ENCODE results near the gene DCST2. TPM values are rescaled to one million over a fixed set of nuclear protein-coding genes. Genes with fewer than 3 reads are reported as not detected.

The DCST2 gene
- total and polyA plus RNA-seq, 7 experiments from 2014 or later: 0.22 to 3.3 (median 2.4) TPM; not detected in 2

DNA sequence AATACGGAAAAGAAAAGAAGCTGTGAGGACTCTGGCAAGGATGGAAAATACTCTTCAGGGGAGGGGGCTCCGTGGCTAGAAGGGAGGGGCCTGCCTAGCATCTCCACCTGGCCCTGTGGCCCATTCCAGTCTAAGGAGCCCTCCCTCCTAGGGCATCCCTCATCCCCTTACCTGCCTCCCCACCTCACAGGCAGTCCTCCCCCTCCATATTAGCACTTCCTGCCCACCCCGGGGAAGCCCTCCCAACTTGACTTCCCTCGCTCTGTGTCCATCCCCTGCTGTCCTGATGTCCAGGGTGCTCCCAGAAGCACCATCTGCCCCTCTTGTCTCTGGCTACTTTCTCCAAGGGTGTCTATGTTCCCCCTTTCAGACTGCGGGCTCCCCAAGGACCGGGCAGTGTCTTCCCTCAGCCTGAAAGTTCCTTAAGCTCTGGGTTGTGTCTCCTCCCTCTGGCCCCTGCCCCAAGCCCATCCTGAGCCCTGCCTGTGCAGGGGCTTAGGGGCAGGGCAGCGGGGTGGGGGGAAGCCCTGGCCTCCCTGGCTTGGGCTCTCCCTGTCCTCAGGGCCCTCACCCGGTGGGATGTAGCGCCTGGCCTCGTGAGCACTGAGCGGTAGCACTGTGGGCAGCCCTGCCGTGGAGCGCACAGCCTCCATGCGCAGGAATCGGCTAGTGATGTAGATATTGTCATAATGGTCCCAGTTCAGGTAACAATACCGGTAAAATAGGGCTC is 3.9 kb downstream of the DCST2 start:
- ATAC-seq (no peak), DNase-seq (no peak)
- Mint-ChIP-seq H3K36me3 (no peaks in the 10 kb centered on the region), H3K27ac (no peak overlapping the region), H3K9me3 (no peaks in the 10 kb centered on the region), H3K4me3 (no peak overlapping the region), H3K27me3 (peaks cover 0 to 6% (median 0%) of the 10 kb centered on the region in 5 donors), H3K4me1 (no peaks in the 10 kb centered on the region)
- intact Hi-C loops (cut with micrococcal nuclease): no loop called here
- Histone ChIP-seq H3K4me1 (ENCODE audit: control insufficient read depth in 2 of 2, insufficient read depth in 2 of 2, low read length in 2 of 2) (no peaks in the 10 kb centered on the region), H3K27ac (ENCODE audit: low read depth, low read length) (no peak overlapping the region), H3K4me3 (ENCODE audit: low read length) (no peak overlapping the region), H3K27me3 (ENCODE audit: control insufficient read depth in 2 of 2, insufficient read depth in 2 of 2, low read length in 2 of 2) (no peaks in the 10 kb centered on the region), H3K9me3 (ENCODE audit: control insufficient read depth in 2 of 3, low read length in 3 of 3) (no peaks in the 10 kb centered on the region), H3K36me3 (ENCODE audit: control insufficient read depth in 2 of 3, insufficient read depth in 3 of 3, low read length in 3 of 3) (no peaks in the 10 kb centered on the region)
- ChIA-PET POLR2A (no interaction called here), CTCF (no interaction called here)

DNA sequence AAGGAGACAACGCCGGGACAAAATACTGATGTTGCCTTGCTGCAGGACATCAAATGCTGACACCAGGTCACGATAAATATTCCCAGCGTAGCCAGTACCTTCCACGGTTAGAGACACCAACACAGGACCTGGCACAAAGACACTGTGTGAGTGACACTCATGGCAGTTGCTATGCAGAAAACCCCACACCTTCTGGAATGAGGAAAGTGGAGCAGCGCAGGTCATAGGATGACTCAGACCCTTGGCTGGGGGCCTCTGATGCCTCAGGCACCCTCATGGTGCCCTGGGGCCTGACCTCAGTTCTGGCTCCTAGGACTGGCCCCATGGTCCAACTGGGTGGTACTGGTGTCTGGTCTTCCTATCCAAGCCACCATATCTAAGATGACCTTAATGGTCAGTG is 7.0 kb downstream of the DCST2 start:
- peaks cover 0 to 3% (median 0%) of the 10 kb centered on the region in 11 donors for H3K9me3 Mint-ChIP-seq
- no peak overlapping the region for H3K4me3 Mint-ChIP-seq
- no peak for ATAC-seq
- no peak for DNase-seq
- CTCF ChIA-PET: interaction anchor here (1.1 kb wide), 1 partner anchor 14 kb away, joined by 3 read pairs; no protein-coding TSS in a partner anchor
- no peak overlapping the region for H3K27ac Mint-ChIP-seq
- H3K27me3 ChIP-seq (ENCODE audit: control insufficient read depth in 2 of 2, insufficient read depth in 2 of 2, low read length in 2 of 2): no peaks in the 10 kb centered on the region
- intact Hi-C loops (cut with micrococcal nuclease): no loop called here
- POLR2A ChIA-PET: no interaction called here
- no peaks in the 10 kb centered on the region for H3K36me3 ChIP-seq (ENCODE audit: control insufficient read depth in 2 of 3, insufficient read depth in 3 of 3, low read length in 3 of 3)
- no peaks in the 10 kb centered on the region for H3K9me3 ChIP-seq (ENCODE audit: control insufficient read depth in 2 of 3, low read length in 3 of 3)
- H3K4me1 Mint-ChIP-seq: peaks cover 6 to 15% (median 9%) of the 10 kb centered on the region in 7 donors
- H3K27me3 Mint-ChIP-seq: no peaks in the 10 kb centered on the region
- H3K27ac ChIP-seq (ENCODE audit: low read depth, low read length): no peak overlapping the region
- no peaks in the 10 kb centered on the region for H3K4me1 ChIP-seq (ENCODE audit: control insufficient read depth in 2 of 2, insufficient read depth in 2 of 2, low read length in 2 of 2)
- peaks cover 0 to under 1% (median 0%) of the 10 kb centered on the region in 5 donors for H3K36me3 Mint-ChIP-seq
- no peak overlapping the region for H3K4me3 ChIP-seq (ENCODE audit: low read length)

DNA sequence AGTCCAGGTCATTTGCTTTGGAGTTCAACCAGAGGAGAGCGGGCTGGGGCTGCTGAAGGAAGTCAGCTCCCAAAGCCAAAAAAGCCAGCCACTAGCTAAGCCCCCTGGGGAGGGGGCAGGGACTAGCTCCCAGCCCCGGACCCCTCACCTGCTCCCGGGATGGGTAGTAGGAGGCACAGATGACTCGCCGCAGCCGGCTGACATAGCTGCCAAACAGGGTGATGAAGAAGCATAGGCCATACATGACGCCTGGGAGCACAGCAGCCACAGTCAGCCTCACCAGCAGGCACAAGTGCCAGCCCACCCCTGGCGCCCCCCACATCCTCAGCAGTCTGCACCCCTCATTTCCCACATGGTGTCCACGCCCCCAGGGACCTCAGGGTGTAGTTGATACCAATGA is 7.4 kb downstream of the DCST2 start:
- DNase-seq (no peak), ATAC-seq (no peak)
- no peaks in the 10 kb centered on the region for H3K36me3 ChIP-seq (ENCODE audit: control insufficient read depth in 2 of 3, insufficient read depth in 3 of 3, low read length in 3 of 3)
- Mint-ChIP-seq H3K27me3 (no peaks in the 10 kb centered on the region), H3K27ac (no peak overlapping the region), H3K9me3 (peaks cover 0 to 3% (median 0%) of the 10 kb centered on the region in 11 donors), H3K36me3 (peaks cover 0 to 2% (median 0%) of the 10 kb centered on the region in 5 donors), H3K4me1 (peaks cover 7 to 16% (median 12%) of the 10 kb centered on the region in 7 donors), H3K4me3 (no peak overlapping the region)
- intact Hi-C loops (cut with micrococcal nuclease): no loop called here
- H3K4me1 ChIP-seq (ENCODE audit: control insufficient read depth in 2 of 2, insufficient read depth in 2 of 2, low read length in 2 of 2): no peaks in the 10 kb centered on the region
- H3K4me3 ChIP-seq (ENCODE audit: low read length): no peak overlapping the region
- ChIA-PET CTCF (interaction anchor here (1.1 kb wide), 1 partner anchor 14 kb away, joined by 3 read pairs; no protein-coding TSS in a partner anchor), POLR2A (no interaction called here)
- no peaks in the 10 kb centered on the region for H3K9me3 ChIP-seq (ENCODE audit: control insufficient read depth in 2 of 3, low read length in 3 of 3)
- H3K27me3 ChIP-seq (ENCODE audit: control insufficient read depth in 2 of 2, insufficient read depth in 2 of 2, low read length in 2 of 2): no peaks in the 10 kb centered on the region
- H3K27ac ChIP-seq (ENCODE audit: low read depth, low read length): no peak overlapping the region

DNA sequence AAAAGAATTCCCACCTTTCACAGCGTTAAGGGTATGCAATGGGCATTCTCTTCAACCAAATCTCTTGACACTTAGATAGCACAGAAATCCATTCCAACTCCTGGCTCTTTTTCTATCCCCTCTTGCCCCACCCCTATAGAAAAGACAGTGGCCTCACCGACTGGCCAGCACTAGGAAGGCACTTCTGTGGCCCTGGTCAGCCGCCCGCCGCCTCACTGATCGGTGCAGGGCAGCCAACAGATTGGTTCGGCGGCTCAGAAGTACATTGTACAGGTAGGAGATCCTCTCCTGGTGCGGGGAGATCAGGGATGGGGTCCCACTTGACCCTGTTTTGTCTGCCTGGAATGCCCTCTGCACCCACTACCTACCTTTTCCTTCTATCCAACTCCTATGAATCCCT is 9.3 kb downstream of the DCST2 start:
- Histone ChIP-seq H3K4me1 (ENCODE audit: control insufficient read depth in 2 of 2, insufficient read depth in 2 of 2, low read length in 2 of 2) (no peaks in the 10 kb centered on the region), H3K4me3 (ENCODE audit: low read length) (no peak overlapping the region), H3K36me3 (ENCODE audit: control insufficient read depth in 2 of 3, insufficient read depth in 3 of 3, low read length in 3 of 3) (peaks cover 0 to 2% (median 0%) of the 10 kb centered on the region in 3 experiments), H3K27ac (ENCODE audit: low read depth, low read length) (no peak overlapping the region), H3K9me3 (ENCODE audit: control insufficient read depth in 2 of 3, low read length in 3 of 3) (no peaks in the 10 kb centered on the region), H3K27me3 (ENCODE audit: control insufficient read depth in 2 of 2, insufficient read depth in 2 of 2, low read length in 2 of 2) (no peaks in the 10 kb centered on the region)
- no peak overlapping the region for H3K4me3 Mint-ChIP-seq
- intact Hi-C loops (cut with micrococcal nuclease): no loop called here
- H3K9me3 Mint-ChIP-seq: peaks cover 0 to 4% (median 0%) of the 10 kb centered on the region in 11 donors
- no peaks in the 10 kb centered on the region for H3K27me3 Mint-ChIP-seq
- POLR2A ChIA-PET: no interaction called here
- H3K27ac Mint-ChIP-seq: peak overlapping the region in 5 of 9 donors; percentile 7 to 59 (median 53)
- peaks cover 15 to 31% (median 27%) of the 10 kb centered on the region in 7 donors for H3K4me1 Mint-ChIP-seq
- H3K36me3 Mint-ChIP-seq: peaks cover 0 to 5% (median 0%) of the 10 kb centered on the region in 5 donors
- ATAC-seq (no peak), DNase-seq (no peak)
- CTCF ChIA-PET: no interaction called here

DNA sequence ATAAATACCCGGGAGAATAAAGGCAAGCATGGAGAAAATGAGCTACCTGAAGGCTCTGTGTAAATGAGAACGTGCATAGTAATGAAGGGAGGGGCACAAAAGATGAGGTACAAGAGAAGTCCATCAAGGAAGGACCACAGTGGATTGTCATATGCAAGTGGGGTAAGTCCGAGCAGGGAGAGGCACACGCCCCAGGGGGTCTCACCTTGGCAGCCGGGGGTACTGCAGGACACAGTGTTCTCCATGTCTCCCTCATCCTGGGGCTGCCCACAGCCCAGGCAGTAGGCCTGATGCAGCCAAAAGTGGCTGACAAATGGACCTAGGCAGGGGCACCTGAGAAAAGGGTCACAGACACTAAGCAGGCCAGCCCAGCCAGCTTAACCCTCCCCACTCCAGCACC is 10.0 kb downstream of the DCST2 start:
- DNase-seq: no peak
- peaks cover 0 to 6% (median 0%) of the 10 kb centered on the region in 5 donors for H3K36me3 Mint-ChIP-seq
- H3K4me1 ChIP-seq (ENCODE audit: control insufficient read depth in 2 of 2, insufficient read depth in 2 of 2, low read length in 2 of 2): peaks cover 0 to 7% of the 10 kb centered on the region in 2 donors
- POLR2A ChIA-PET: interaction anchor here (0.6 to 2.2 kb wide), 4 partner anchors 32 to 68 kb away, joined by 3 to 5 read pairs (median 3); partner anchors contain the start of genes CKS1B and PBXIP1
- no peak overlapping the region for H3K4me3 Mint-ChIP-seq
- peaks cover 19 to 37% (median 29%) of the 10 kb centered on the region in 7 donors for H3K4me1 Mint-ChIP-seq
- no peak for ATAC-seq
- H3K27me3 Mint-ChIP-seq: no peaks in the 10 kb centered on the region
- CTCF ChIA-PET: interaction anchor here (0.6 to 1.7 kb wide), 4 partner anchors 21 to 111 kb away, joined by 3 to 7 read pairs (median 4); partner anchors contain the start of gene PBXIP1
- H3K4me3 ChIP-seq (ENCODE audit: low read length): no peak overlapping the region
- H3K36me3 ChIP-seq (ENCODE audit: control insufficient read depth in 2 of 3, insufficient read depth in 3 of 3, low read length in 3 of 3): peaks cover 0 to 8% (median 0%) of the 10 kb centered on the region in 3 experiments
- no peaks in the 10 kb centered on the region for H3K9me3 ChIP-seq (ENCODE audit: control insufficient read depth in 2 of 3, low read length in 3 of 3)
- H3K27me3 ChIP-seq (ENCODE audit: control insufficient read depth in 2 of 2, insufficient read depth in 2 of 2, low read length in 2 of 2): no peaks in the 10 kb centered on the region
- H3K27ac ChIP-seq (ENCODE audit: low read depth, low read length): no peak overlapping the region
- H3K9me3 Mint-ChIP-seq: peaks cover 0 to 4% (median 0%) of the 10 kb centered on the region in 11 donors
- intact Hi-C loops (cut with micrococcal nuclease): no loop called here
- peak overlapping the region in 3 of 9 donors; percentile 22 to 59 (median 42) for H3K27ac Mint-ChIP-seq

DNA sequence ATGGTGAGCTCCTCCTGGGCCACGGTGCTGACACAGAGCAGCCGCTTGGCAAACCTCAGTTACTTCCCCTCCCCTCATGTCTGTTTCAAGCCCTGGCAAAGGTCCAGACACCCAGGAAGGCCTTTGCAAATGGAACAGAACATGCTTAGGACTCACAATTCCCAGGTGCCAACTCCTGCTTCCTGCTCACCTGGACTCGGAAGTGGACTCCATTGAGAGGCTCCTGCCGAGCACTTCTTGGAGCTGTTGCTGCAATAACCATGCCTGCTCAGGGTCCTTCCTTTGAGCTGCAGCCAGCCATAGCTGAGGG is 10.7 kb downstream of the DCST2 start:
- CTCF ChIA-PET: interaction anchor here (0.9 to 1.7 kb wide), 6 partner anchors 11 to 67 kb away, joined by 3 to 7 read pairs (median 4); partner anchors contain the start of gene PBXIP1

More for the DNA sequence above, 10.7 kb downstream of the DCST2 start:
- Mint-ChIP-seq H3K36me3 (peaks cover 0 to 6% (median 0%) of the 10 kb centered on the region in 5 donors), H3K27me3 (no peaks in the 10 kb centered on the region), H3K4me3 (no peak overlapping the region), H3K9me3 (peaks cover 0 to 4% (median 0%) of the 10 kb centered on the region in 11 donors), H3K27ac (peak overlapping the region in 5 of 9 donors; percentile 5 to 78 (median 57)), H3K4me1 (peaks cover 19 to 42% (median 33%) of the 10 kb centered on the region in 7 donors)
- DNase-seq (no peak), ATAC-seq (no peak)
- intact Hi-C loops (cut with micrococcal nuclease): no loop called here
- Histone ChIP-seq H3K27me3 (ENCODE audit: control insufficient read depth in 2 of 2, insufficient read depth in 2 of 2, low read length in 2 of 2) (no peaks in the 10 kb centered on the region), H3K4me1 (ENCODE audit: control insufficient read depth in 2 of 2, insufficient read depth in 2 of 2, low read length in 2 of 2) (peaks cover 2 to 11% of the 10 kb centered on the region in 2 donors), H3K4me3 (ENCODE audit: low read length) (no peak overlapping the region), H3K36me3 (ENCODE audit: control insufficient read depth in 2 of 3, insufficient read depth in 3 of 3, low read length in 3 of 3) (peaks cover 0 to 8% (median 0%) of the 10 kb centered on the region in 3 experiments), H3K9me3 (ENCODE audit: control insufficient read depth in 2 of 3, low read length in 3 of 3) (no peaks in the 10 kb centered on the region), H3K27ac (ENCODE audit: low read depth, low read length) (no peak overlapping the region)
- POLR2A ChIA-PET: interaction anchor here (0.6 to 2.2 kb wide), 5 partner anchors 10 to 67 kb away, joined by 3 to 5 read pairs (median 3); partner anchors contain the start of genes CKS1B and PBXIP1

All from naive thymus-derived CD4-positive, alpha-beta T cell (primary cell).